ENCODE results near the gene PADI1.

GRCh38 chr1:17181781-17182464, 23.0 kb upstream of the PADI1 start:
- TF ChIP-seq ZBTB7A (tag by site-specific recombination; IDR thresholded peaks at IDR 0.05; ENCODE audit: low read depth) (no peak), CTCF (tag by site-specific recombination; IDR thresholded peaks at IDR 0.05) (no peak), ZBTB8A (tag by site-specific recombination; IDR thresholded peaks at IDR 0.05) (no peak), ZNF791 (tag by site-specific recombination; IDR thresholded peaks at IDR 0.05) (no peak), ZNF660 (tag by site-specific recombination; IDR thresholded peaks at IDR 0.05) (no peak)

Data from HEK293 (cell line).